ELF-1 (cell line): ENCODE results near the gene TMEM131.
A peak's percentile ranks its signal among the peaks of the same experiment; 100 is the strongest.
"Not testable (repeated sequence)": the region's sequence is repeated elsewhere in the genome, so short reads cannot be mapped to it uniquely, and the experiment has no call there.

Source experiments
- DNase-seq: peaks from one replicate; pipeline ENCODE4 v3.0.0-alpha.2; 2016; ENCODE audit warnings: low read depth, low spot score

The TMEM131 gene

DNA sequence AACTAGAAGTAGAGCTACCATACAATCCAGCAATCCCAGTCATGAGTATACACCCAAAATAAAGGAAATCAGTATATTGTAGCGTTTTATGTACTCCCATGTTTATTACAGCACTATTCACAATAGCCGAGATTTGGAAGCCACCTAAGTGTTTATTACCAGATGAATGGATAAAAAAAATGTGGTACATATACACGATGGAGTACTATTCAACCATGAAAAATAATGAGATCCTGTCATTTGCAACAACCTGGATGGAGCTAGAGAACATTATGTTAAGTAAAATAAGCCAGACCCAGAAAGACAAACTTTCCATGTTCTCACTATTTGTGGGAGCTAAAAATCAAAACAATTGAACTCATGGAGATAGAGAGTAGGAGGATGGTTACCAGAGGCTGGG lies 131.9 kb downstream of the TMEM131 start:
- DNase-seq, result no peak

DNA sequence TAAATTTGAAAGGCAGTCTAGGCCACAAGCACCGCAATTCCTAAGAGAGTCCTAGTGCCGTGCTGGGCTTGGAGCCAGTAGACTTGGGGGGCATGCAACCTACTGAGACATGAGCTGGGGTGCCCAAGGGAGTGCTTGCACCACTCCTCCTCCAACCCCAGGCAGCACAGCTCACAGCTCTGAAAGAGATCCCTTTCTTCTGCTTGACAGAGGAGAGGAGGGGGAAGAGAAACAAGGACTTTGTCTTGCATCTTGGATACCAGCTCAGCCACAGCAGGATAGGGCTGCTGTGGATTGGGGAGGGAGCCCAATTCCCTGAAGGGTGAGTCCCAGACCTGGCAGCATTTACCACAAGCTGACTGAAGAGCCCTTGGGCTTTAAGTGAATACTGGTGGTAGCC lies 134.6 kb downstream of the TMEM131 start:
- DNase-seq, result no peak

DNA sequence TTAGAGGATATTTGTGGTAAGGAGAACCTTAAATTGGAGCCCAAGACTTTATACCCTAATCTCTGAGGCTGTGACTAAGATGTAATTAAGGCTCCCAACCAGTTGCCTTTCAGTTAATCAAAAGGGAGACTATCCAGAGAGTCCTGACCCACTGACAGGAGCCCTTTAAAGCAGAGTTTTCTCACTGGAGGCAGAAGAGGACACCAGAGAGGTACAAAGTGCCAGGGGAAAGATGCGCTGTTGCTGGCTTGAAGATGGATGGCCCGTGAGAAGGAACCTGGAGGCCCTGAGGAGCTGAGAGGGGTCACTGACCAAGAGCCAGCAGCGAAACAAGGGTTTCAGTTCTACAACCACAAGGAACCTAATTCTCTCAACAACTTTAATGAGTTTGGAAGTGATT lies 137.3 kb downstream of the TMEM131 start:
- peak; percentile 78 for DNase-seq

DNA sequence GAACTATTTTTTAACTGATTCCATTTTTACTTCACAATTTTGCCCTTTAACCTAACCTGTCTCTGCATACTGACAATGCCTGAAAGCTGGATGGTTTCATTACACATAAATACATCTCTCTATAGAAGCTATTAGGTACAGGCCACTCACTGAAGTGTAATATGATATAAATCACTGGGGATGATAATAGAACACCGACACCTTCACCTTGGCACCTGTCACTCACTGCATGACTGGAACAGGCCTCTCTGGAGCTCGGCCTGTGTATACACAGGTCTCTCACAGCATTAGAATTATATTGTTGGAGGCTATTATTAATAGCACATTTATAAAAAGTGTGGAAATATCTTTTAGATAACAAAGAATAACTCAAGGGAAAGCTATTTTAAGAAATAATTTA lies 138.2 kb downstream of the TMEM131 start:
- no peak for DNase-seq

DNA sequence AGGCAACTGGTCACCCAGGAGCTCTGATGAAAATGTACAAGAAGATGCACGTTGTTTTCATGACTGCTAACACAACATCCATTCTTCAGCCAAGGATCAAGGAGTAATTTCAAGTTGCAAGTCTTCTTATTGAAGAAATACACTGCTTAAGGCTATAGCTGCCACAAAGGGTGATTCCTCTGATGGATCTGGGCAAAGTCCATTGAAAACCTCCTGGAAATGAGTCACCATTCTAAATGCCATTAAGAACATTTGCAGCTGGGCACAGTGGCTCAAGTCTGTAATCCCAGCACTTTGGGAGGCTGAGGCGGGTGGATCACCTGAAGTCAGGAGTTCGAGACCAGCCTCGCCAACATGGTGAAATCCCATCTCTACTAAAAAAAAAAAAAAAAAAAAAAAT lies 142.7 kb downstream of the TMEM131 start:
- not testable (repeated sequence) for DNase-seq

DNA sequence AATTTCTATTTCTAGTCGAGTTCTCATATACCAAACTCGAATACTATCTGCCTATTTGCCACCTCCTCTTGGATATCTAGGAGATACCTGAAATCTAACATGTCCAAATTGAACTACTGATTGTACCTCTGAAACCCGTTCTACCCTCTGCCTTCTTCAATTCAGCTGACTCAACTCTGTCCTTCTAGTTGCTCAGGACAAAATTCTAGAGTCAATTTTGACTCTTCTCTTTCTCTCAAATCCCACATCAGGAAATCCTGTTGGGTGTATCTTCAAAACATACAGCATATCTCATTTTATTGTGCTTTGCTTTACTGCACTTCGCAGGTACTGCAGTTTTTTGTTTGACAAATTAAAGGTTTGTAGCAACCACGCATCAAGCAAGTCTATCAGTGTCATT lies 144.6 kb downstream of the TMEM131 start:
- no peak for DNase-seq

DNA sequence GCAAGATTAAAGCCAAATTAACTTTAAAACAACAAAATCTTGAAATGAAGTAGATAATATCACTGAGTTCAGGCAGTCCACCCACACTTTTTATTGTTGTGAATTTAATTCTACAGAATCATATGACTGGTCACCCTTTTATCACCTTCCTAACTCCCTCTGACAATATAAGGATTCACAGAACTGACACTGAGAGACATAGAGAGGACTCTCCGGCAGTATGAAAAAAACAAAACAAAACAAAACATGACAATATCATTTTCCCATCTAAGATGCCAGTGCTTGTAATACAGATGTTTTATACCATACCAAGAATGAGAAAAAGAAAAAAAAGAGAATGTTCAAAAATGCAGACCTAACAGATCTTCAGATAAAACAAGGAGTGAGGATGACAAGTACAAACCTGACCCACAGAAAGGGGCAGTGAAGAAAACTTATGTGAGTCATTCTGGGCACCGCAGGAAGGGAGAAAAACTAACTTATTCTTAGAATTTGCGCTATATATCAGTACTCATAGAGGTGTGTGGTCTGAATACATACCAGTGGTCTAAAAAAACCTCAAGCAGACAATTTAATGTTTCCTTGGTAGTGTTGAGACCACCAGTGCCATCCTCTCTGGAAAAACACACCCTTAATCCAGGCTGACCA lies 145.7 kb downstream of the TMEM131 start:
- no peak for DNase-seq

DNA sequence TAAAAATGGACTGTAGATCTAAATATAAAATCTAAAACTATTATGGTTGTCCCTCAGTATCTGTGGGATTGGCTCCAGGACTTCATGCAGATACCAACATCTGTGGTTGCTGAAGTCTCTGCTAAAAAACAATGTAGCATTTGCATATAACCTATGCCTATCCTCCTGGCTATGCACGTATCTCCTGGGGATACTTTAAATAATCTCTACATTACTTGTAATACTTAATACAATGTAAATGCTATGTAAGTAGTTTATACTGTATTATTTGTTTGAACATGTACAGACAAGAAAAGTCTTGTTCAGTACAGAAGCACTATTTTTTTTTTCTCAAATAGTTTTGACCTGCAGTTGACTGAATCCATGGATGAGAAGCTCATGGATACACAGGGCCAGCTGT lies 147.4 kb downstream of the TMEM131 start:
- DNase-seq, result no peak

DNA sequence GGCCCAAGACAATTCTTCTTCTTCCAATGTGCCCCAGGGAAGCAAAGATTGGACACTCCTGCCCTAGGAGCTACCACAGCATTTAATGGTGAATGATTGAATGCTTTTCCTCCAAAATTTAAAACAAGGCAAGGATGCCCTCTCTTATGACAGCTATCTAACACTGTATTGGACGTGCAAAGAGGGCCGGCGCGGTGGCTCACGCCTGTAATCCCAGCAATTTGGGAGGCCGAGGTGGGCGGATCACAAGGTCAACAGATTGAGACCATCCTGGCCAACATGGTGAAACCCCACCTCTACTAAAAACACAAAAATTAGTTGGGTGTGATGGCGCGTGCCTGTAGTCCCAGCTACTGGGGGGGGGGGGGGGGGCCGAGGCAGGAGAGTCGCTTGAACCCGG lies 149.0 kb downstream of the TMEM131 start:
- DNase-seq, result not testable (repeated sequence)

DNA sequence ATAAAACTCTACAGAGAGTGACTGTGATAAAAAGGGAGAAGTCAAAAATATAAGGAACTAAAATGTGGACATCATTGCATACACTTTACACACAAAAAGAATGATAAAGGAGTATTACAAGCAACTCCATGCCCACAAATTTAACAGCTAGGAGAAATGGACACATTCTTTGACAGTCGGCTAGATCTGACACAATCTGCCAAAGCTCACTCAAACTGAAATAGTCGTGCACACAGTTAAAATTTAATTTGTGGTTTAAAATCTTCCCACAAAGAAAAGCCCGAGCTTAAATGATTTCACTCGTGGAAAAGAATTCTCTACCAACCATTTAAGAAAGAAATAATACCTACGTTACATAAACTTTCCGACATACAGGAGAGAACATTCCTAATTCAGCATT lies 149.9 kb downstream of the TMEM131 start:
- no peak for DNase-seq

DNA sequence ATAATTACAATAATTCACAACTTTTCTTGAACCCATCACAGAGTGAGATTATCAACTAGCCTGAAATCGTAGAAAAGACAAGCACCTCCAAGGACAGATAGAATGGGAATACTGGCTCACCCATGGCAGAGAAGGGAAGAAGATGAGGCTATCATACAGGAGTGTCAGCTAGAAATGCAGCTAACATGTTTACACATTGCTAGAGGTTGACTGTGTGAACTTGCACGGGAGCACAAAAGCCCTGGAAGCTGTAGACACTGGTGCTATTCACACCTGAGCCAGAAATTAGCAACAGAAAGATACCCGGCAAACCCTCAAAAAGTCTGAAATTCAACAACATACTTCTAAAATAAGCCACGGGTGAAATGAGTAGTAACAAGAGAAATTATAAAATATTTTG lies 150.6 kb downstream of the TMEM131 start:
- no peak for DNase-seq

DNA sequence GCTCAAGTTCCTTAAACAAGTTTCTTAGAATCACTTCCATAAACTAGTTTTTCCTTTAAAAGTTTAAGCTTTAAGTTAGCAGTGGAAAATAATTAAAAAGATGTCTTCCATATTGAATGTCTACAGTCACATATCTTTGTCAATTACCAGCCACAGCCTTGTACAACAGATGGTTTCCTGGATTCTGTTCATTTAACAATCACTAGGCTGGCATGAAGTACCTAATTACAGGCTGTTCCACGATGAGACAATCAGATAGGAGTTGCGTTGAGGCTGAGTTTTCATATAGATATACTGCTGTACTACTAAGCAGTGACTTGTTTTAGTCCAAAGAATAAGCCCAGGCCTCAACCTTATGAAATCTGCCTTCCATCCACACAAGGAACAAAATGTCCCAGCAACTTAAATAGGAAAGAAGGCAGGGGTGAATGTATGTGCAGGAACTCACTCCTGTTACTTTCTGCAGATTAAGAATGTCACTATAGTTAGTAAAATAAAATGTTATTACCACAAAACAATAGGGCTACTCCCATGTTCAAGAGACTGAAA lies 151.4 kb downstream of the TMEM131 start:
- DNase-seq, result no peak

DNA sequence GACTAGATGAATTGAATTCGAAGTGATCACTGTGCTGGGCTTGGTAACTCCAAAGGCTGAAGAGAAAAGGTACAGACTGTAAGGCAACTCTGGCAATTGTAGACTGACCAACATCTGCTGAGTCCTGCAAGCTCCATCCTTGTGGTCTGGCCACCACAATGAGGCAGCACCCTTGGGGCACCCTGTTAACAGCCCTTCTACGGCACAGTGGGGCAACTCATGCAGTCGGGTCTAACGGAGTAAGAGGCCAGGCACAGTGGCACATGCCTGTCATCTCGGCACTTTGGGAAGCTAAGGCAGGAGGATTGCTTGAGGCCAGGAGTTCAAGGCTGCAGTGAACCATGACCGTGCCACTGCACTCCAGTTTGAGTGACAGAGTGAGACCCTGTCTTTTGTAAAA lies 155.6 kb downstream of the TMEM131 start:
- DNase-seq, result no peak

DNA sequence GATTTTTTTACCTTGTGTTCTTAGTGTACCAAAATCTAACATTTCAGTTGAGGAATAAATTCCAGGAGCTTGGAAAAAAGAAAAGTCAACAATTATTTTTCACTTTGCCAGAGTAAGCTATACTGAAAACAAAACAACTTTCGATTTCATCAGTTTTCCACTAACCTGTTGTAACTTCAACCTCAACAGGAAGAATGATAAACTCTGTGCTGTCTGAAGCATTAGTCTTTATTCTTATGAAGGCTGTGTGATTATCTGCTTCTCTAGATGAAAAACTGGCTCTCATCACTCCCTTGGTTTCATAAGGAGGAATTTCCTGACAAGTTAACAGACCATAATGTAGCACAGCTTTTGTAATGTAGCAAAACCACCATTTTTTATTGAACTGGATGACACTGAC lies 161.1 kb downstream of the TMEM131 start:
- DNase-seq, result no peak

DNA sequence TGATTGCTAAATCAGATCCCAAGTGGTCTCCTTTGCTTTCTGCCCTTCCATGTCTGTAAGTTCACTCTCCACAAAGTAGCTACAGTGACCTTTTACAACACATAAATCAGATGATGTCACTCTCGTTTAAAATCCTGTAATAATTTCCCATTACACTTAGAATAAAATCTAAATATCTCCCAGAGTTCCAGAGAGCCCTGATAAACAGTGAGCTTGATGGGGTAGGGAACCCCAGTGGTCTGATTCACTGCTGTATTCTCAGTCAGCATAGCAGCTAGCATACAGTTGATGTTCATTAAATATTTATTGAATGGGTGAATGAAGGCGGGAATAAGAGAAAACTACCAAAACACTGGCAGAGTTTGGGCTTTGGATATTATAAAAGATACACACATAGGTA lies 164.6 kb downstream of the TMEM131 start:
- no peak for DNase-seq

DNA sequence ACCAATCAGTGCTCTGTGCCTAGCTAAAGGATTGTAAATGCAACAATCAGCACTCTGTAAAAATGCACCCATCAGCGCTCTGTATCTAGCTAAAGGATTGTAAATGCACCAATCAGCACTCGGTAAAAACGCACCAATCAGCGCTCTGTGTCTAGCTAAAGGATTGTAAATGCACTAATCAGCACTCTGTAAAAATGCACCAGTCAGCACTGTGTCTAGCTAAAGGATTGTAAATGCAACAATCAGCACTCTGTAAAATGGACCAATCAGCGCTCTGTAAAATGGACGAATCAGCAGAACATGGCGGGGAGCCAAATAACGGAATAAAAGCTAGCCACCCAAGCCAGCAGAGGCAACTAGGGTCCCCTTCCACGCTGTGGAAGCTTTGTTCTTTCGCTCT lies 166.5 kb downstream of the TMEM131 start:
- DNase-seq, result not testable (repeated sequence)

DNA sequence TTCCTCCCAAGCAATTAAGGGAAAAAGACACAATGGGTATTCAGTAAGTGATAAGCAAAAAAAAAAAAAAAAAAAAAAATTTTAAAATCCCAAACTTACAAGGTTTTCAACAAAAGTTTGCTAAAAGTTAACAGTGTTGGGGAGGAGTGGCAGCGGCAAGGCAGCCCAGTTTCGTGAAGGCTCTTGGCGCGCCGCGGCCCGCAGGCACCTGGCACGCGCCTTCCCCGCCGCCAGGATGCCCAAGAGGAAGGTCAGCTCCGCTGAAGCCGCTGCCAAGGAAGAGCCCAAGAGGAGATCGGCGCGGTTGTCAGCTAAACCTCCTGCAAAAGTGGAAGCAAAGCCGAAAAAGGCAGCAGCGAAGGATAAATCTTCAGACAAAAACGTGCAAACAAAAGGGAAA lies 168.7 kb downstream of the TMEM131 start:
- DNase-seq, result not testable (repeated sequence)

DNA sequence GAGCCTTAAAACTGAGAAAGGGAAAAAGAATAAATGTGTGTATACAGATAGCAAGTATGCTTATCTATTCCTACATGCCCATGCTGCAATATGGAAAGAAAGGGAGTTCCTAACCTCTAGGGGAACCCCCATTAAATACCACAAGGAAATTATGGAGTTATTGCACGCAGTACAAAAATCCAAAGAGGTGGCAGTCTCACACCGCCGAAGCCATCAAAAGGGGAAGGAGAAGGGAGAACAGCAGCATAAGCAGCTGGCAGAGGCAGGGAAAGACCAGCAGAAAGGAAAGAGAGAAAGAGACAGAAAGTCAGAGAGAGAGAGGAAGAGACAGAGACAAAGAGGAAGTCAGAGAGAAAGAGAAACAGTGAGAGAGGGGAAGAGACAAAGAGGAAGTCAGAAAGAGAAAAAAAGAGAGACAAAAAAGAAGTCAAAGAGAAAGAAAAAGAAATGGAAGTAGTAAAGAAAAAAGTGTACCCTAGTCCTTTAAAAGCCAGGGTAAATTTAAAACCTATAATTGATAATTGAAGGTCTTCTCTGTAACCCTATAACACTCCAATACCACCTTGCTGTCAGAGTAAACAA lies 169.4 kb downstream of the TMEM131 start:
- DNase-seq, result not testable (repeated sequence)

DNA sequence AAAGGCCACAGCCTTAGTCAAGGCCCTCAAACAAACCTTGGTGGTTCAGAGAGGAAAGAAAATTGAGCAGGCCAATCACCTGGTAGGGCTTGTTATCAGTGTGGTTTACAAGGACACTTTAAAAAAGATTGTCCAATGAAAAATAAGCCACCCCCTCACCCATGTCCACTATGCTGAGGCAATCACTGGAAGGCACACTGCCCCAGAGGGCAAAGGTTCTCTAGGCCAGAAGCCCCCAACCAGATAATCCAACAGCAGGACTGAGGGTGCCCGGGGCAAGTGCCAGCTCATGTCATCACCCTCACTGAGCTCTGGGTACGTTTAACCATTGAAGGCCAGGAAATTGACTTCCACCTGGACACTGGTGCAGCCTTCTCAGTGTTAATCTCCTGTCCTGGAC lies 171.7 kb downstream of the TMEM131 start:
- not testable (repeated sequence) for DNase-seq

DNA sequence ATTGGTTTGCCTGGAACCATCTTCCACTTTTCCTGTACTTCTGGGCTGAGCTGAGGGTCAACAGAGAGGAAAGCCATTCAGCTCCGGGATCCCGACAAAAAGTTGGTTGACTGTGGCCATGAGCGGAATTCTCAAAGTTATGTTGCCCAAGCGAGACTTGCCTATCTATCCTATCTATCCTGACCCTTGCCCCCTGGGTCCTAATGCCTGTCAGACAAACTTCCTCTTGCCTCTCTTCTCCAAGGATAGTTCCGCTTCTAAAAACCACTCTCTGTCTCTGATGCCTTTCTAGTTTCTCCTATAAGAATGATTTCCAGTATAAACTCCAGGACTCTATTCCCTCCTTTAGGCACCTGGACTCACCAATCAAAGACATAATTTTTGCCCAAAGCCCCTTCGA lies 173.9 kb downstream of the TMEM131 start:
- not testable (repeated sequence) for DNase-seq

DNA sequence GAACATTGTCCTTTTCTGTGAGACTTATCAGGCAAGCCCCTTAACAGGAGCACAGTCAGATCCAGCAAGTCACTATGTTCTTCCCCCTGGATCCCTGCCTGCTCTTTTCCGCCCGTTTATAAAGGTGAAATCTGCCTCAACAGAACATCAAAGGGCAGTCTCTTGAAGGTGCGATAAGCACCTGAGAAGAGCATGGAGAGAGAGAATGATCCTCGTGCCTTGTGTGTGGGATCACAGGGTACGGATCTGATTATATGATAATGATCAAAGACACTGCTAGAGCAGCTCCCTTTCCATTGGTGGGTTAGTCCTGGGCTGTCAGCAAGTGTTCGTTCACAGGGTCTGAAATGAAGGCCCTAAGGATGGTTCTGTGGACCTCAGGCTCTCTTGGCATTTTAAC lies 176.0 kb downstream of the TMEM131 start:
- no peak for DNase-seq

DNA sequence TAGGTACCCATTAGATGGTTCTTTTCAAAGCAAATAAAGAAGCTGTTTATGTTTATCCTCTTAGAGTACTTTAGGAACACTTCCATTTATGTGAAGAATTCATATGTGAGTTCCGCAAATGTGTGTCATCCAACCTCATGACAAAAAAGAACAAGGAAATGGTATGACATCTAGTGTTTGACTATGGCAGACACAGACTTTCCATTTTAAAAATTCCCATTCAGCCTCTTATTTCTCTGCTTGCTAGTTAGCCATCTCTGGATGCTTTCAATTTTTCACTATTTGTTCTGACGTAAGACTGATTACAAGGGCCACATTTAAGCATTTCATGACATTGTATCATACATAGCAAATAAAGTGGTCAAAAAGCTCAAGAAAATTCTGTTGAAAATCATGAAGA lies 179.3 kb downstream of the TMEM131 start:
- DNase-seq, result no peak

DNA sequence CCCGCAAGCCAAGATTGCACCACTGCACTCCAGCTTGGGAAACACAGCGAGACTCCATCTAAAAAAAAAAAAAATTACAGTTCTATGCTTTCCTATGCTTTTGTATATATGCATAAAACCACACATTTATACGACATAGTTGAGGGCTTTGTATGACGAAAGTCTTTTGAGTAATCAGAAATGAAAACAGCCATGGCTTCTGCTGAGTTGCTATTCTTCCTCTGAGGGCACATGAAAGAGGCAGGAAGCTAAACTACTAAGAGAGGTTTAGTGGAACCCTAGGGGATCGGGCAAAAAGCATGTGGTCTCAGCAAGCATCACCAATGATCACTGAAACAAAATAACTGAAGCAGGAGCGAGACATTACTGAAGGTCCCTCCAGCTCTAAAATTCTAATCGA lies 182.8 kb downstream of the TMEM131 start:
- DNase-seq, result no peak

DNA sequence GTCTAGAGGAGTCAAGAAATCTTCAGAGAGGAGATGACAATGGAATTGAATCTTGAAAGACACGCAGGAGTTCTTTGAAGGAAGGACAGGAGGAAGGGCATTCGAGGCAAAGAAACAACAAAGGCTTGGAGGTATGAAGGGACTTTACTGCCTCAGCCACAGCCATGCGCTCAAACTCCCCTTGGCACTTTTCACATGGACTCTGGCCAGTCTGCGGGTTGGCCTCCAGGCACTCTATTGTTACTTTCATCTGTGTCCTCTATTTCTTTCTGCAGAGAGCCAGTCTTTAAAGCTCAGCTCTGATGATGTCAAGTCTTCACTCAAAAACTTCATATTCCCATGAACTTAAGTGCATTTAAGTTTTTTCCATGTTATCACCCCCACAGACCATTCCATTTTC lies 186.9 kb downstream of the TMEM131 start:
- DNase-seq, result peak; percentile 10
